ENCODE results near the gene EIF2D. TPM values are rescaled to one million over a fixed set of nuclear protein-coding genes. Genes with fewer than 3 reads are reported as not detected.

Gene EIF2D
- total and polyA plus RNA-seq, 2 of the 13 experiments (the other 11 are each of a cell fraction or from before 2014, with no cell fraction given): 45.1 to 64.9 TPM

GRCh38 chr1:206586501-206587445, 25.5 kb downstream of the EIF2D start:
- H3K4me3 ChIP-seq (replicated peaks in 1 of 3; ENCODE audit: insufficient read depth in 1 of 3, low read depth in 2 of 3, low read length in 3 of 3): no peak overlapping the region
- H4K20me1 ChIP-seq (ENCODE audit: insufficient read depth, low read length): no peaks in the 10 kb centered on the region; the same call in 1 of the 2 replicates
- H2AFZ ChIP-seq (ENCODE audit: low read length): no peak overlapping the region
- CTCF ChIA-PET (ENCODE audit: low intra/inter-chr PET ratio, low total read pairs): no interaction called here
- no TSS peak for BruUV-seq (replicated peaks)
- no peaks in the 10 kb centered on the region for H3K4me1 ChIP-seq (ENCODE audit: insufficient read depth, low read length)
- no peak for DNase-seq (ENCODE audit: low spot score)
- H3K4me2 ChIP-seq (ENCODE audit: low read depth, low read length): no peak overlapping the region
- POLR2A ChIA-PET: no interaction called here
- H3K79me2 ChIP-seq (ENCODE audit: insufficient read depth, low read length): no peaks in the 10 kb centered on the region
- no peak for ATAC-seq
- in situ Hi-C loops (cut with HindIII; ENCODE audit: extremely low pct_ligation_motif_present, low pct_unique_long_range_greater_than_20kb): no loop called here
- H3K27ac ChIP-seq (ENCODE audit: extremely low read length, insufficient read depth, low read length): no peak overlapping the region
- peaks cover 5 to 28% of the 10 kb centered on the region in 2 experiments; a peak in 3 of 5 replicates for H3K36me3 ChIP-seq (replicated peaks in 1 of 2; ENCODE audit: control insufficient read depth in 1 of 2, insufficient read depth in 2 of 2, low read length in 2 of 2)
- WGBS (ENCODE audit: low lambda C conversion rate): 86% methylated on average over 13 of the region's 13 CpGs
- no peak overlapping the region for H3K9ac ChIP-seq (ENCODE audit: insufficient read depth, low read depth, low read length)
- intact Hi-C loops (cut with micrococcal nuclease; ENCODE audit: unreplicated experiment): no loop called here
- H3K9me3 ChIP-seq (ENCODE audit: low read length): no peaks in the 10 kb centered on the region
- FAIRE-seq: no peak
- no peaks in the 10 kb centered on the region for H3K27me3 ChIP-seq (ENCODE audit: control insufficient read depth in 1 of 2, insufficient read depth in 2 of 2, low read length in 2 of 2)
- TF ChIP-seq CAMTA2 (CRISPR knock-in tag; IDR thresholded peaks at IDR 0.05; ENCODE audit: borderline replicate concordance) (no peak), TOPORS (CRISPR knock-in tag; IDR thresholded peaks at IDR 0.05) (no peak), MIER2 (CRISPR knock-in tag; IDR thresholded peaks at IDR 0.05) (no peak), ATF2 (CRISPR knock-in tag; IDR thresholded peaks at IDR 0.05) (no peak), ZNF576 (CRISPR knock-in tag; IDR thresholded peaks at IDR 0.05) (no peak), SSRP1 (CRISPR knock-in tag; IDR thresholded peaks at IDR 0.05) (no peak), WIZ (CRISPR knock-in tag; IDR thresholded peaks at IDR 0.05) (no peak), ZBTB25 (CRISPR knock-in tag; IDR thresholded peaks at IDR 0.05) (no peak), ARHGAP35 (CRISPR knock-in tag; IDR thresholded peaks at IDR 0.05; ENCODE audit: borderline replicate concordance) (no peak), ZNF775 (CRISPR knock-in tag; IDR thresholded peaks at IDR 0.05; ENCODE audit: borderline replicate concordance) (no peak), ZNF232 (CRISPR knock-in tag; IDR thresholded peaks at IDR 0.05; ENCODE audit: borderline replicate concordance) (no peak), ZFP91 (CRISPR knock-in tag; IDR thresholded peaks at IDR 0.05; ENCODE audit: borderline replicate concordance) (no peak), PHF5A (CRISPR knock-in tag; IDR thresholded peaks at IDR 0.05; ENCODE audit: low read depth, unreplicated experiment) (no peak), ZBTB39 (CRISPR knock-in tag; IDR thresholded peaks at IDR 0.05) (no peak), ZNF597 (CRISPR knock-in tag; IDR thresholded peaks at IDR 0.05) (no peak), BRD4 (CRISPR knock-in tag; IDR thresholded peaks at IDR 0.05) (no peak)
